ENCODE results near the gene METTL23. TPM values are rescaled to one million over a fixed set of nuclear protein-coding genes. Genes with fewer than 3 reads are reported as not detected.

METTL23 gene
- total RNA-seq, 2 experiments from 2014 or later, result 33.0 to 35.7 TPM

DNA sequence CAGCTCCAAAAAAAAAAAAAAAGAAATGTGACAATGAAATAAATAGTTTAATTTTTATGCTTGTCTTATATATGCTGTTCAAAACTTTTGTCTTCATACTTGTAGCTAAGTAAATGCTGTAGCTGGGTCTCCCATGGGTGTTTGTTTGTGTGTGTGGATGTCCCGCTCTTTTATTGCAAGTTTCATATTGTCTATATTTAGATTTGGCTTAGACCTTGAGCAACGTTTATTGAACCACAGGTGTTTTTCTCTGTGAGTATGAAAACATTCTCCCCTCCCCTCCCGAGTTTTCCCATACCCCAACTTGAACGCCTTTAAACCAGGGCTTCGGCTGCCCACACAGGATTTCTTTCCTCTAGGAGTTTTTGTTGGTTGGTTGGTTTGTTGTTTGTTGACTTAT lies 56.5 kb downstream of the METTL23 start:
- no peak for DNase-seq
- no peaks in the 10 kb centered on the region for H3K9me3 Mint-ChIP-seq
- peaks cover 17% of the 10 kb centered on the region for H3K4me1 Mint-ChIP-seq
- peaks cover 6% of the 10 kb centered on the region for H3K36me3 Mint-ChIP-seq (ENCODE audit: low read depth)
- H3K4me3 Mint-ChIP-seq, result no peak overlapping the region
- ChIA-PET POLR2A (no interaction called here), CTCF (no interaction called here)
- H3K27ac Mint-ChIP-seq, result no peak overlapping the region
- no peaks in the 10 kb centered on the region for H3K27me3 Mint-ChIP-seq

Small RNAs within 50 kb of the gene (microRNA-seq; reads per million reads assigned to microRNA genes)
- 4.6 reads per million, percentile 25 among the genes with 10 or more reads in this experiment for gene MIR636 (ENCODE audit: borderline microRNAs expressed, borderline replicate concordance)

Other genes with a start within 250 kb of the METTL23 start
- gene RHBDF2, start 225.4 kb upstream of the METTL23 start, total RNA-seq, result 10 to 100 TPM; 37.1 to 41.6 TPM
- not detected for gene CYGB, start 189.1 kb upstream of the METTL23 start, total RNA-seq
- not detected for gene PRCD, start 186.8 kb upstream of the METTL23 start, total RNA-seq
- not detected for gene ST6GALNAC2, start 141.0 kb upstream of the METTL23 start, total RNA-seq
- 1 to 10 TPM; 1.4 to 2.1 TPM for gene ST6GALNAC1, start 83.1 kb upstream of the METTL23 start, total RNA-seq
- gene MXRA7, start 15.9 kb upstream of the METTL23 start, total RNA-seq, result 10 to 100 TPM; 25.7 to 27.3 TPM
- gene JMJD6, start 233 bp upstream of the METTL23 start, total RNA-seq, result 10 to 100 TPM; 42.9 to 51.3 TPM
- gene SRSF2, start 10.5 kb downstream of the METTL23 start, total RNA-seq, result 100 to 1,000 TPM; 398 to 443 TPM
- 10 to 100 TPM; 21.8 to 27.7 TPM for gene MFSD11, start 11.3 kb downstream of the METTL23 start, total RNA-seq
- under 1 TPM; 0.12 to 0.45 TPM for gene MGAT5B, start 141.6 kb downstream of the METTL23 start, total RNA-seq